ENCODE measurements around the gene IL4R.

The IL4R gene

GRCh38 chr16:27350006-27350405, 36.2 kb downstream of the IL4R start:
- in situ Hi-C loops (cut with HindIII; ENCODE audit: low sequenced_read_pairs), result no loop called here
- TF ChIP-seq, protein P1, sequence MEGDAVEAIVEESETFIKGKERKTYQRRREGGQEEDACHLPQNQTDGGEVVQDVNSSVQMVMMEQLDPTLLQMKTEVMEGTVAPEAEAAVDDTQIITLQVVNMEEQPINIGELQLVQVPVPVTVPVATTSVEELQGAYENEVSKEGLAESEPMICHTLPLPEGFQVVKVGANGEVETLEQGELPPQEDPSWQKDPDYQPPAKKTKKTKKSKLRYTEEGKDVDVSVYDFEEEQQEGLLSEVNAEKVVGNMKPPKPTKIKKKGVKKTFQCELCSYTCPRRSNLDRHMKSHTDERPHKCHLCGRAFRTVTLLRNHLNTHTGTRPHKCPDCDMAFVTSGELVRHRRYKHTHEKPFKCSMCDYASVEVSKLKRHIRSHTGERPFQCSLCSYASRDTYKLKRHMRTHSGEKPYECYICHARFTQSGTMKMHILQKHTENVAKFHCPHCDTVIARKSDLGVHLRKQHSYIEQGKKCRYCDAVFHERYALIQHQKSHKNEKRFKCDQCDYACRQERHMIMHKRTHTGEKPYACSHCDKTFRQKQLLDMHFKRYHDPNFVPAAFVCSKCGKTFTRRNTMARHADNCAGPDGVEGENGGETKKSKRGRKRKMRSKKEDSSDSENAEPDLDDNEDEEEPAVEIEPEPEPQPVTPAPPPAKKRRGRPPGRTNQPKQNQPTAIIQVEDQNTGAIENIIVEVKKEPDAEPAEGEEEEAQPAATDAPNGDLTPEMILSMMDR (IDR thresholded peaks at IDR 0.05; ENCODE audit: low read depth, low read length), result no peak

DNA sequence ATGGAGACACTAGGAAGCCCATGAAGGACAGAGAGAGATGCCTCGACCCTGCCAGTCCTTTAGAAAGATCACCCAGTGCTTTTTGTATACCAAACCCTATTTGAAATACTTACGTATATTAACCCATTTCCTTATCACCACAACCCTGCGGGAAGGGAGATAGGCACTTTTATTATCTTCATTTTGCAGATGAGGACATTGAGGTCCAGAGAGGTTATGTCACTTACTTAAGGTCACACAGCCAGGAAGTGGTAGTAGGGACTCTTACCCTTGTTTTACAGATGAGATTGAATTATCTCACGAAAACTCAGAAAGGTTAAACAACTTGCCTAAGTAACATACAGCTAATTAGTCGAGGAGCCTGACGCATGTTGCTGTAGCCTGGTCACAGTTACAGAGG, 38.2 kb downstream of the IL4R start:
- no peak for DNase-seq (ENCODE audit: low read depth, low spot score)
- in situ Hi-C loops (cut with HindIII; ENCODE audit: low sequenced_read_pairs), result no loop called here
- H3K4me3 ChIP-seq (ENCODE audit: low read depth, low read length), result no peak overlapping the region
- TF ChIP-seq, protein P1 (IDR thresholded peaks at IDR 0.05; ENCODE audit: low read depth, low read length), result no peak

More at GRCh38 chr16:27350006-27350405, 36.2 kb downstream of the IL4R start:
- H3K4me3 ChIP-seq (ENCODE audit: low read depth, low read length), result no peak overlapping the region
- no peak for DNase-seq (ENCODE audit: low read depth, low spot score)

DNA sequence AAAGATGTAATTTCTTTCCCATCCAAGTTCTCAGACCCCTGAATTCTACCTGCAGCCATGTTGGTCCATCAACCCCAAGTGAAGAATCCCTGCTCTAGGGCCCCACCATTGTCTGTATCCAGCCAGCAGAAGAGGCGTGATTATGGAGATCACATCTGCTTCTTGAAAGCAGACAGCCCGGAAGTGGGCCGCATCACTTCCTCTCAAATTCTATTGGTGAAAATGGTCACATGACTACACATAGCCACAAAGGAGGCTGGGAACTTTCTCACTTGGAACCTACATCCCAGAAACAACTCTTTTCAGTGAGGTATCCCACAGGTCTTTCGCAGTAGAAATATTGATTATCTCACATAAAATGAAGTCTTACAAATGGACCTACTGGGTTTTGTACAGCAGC, 40.1 kb downstream of the IL4R start:
- TF ChIP-seq, protein P1 (IDR thresholded peaks at IDR 0.05; ENCODE audit: low read depth, low read length), result no peak
- DNase-seq (ENCODE audit: low read depth, low spot score), result no peak
- no peak overlapping the region for H3K4me3 ChIP-seq (ENCODE audit: low read depth, low read length)
- in situ Hi-C loops (cut with HindIII; ENCODE audit: low sequenced_read_pairs), result no loop called here

DNA sequence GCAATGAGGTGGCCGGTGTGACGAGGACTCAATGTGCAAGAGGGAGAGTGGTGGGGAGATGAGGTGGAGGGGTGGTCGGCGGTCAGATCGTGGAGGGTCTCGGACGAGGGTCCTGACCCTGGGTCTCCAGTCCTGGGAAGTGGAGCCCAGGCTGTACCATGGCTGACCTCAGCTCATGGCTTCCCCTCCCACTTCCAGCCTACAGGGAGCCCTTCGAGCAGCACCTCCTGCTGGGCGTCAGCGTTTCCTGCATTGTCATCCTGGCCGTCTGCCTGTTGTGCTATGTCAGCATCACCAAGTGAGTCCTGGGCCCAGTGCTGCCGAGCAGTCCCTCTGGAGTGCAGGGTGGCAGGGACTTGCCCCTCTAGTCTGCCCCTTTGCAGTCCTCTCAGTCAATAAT, 41.8 kb downstream of the IL4R start:
- no peak overlapping the region for H3K4me3 ChIP-seq (ENCODE audit: low read depth, low read length)
- TF ChIP-seq, protein P1 (IDR thresholded peaks at IDR 0.05; ENCODE audit: low read depth, low read length), result peak; percentile 52
- DNase-seq (ENCODE audit: low read depth, low spot score), result no peak
- in situ Hi-C loops (cut with HindIII; ENCODE audit: low sequenced_read_pairs), result no loop called here

- DNase-seq (ENCODE audit: low read depth, low spot score), result no peak
- TF ChIP-seq, protein P1 (IDR thresholded peaks at IDR 0.05; ENCODE audit: low read depth, low read length), result no peak
- H3K4me3 ChIP-seq (ENCODE audit: low read depth, low read length), result no peak overlapping the region
- in situ Hi-C loops (cut with HindIII; ENCODE audit: low sequenced_read_pairs), result no loop called here
Observed at GRCh38 chr16:27356794-27357193, 43.0 kb downstream of the IL4R start.

DNA sequence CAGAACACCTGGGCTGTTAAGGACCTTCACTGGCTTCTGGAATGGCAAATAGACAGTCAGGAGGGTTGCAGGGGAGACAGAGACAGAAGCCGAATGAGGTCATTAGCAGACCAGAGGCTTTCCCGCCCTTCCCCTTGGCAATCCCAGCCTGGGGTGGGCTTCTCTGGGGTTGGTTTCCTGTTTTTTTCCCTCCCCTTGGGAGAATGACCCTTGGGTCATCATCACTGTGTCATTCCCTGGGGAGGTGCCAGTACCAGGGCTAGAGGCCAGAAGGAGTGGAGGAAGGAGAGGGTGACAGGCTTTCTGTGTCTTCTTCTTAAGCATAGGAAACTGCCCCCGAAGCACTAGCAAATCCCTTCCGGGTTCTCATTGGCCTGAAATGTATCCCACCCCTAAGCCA, 45.3 kb downstream of the IL4R start:
- in situ Hi-C loops (cut with HindIII; ENCODE audit: low sequenced_read_pairs), result no loop called here
- TF ChIP-seq, protein P1 (IDR thresholded peaks at IDR 0.05; ENCODE audit: low read depth, low read length), result no peak
- no peak for DNase-seq (ENCODE audit: low read depth, low spot score)

GRCh38 chr16:27359615-27360014, 45.8 kb downstream of the IL4R start:
- H3K4me3 ChIP-seq (ENCODE audit: low read depth, low read length), result no peak overlapping the region
- TF ChIP-seq, protein P1 (IDR thresholded peaks at IDR 0.05; ENCODE audit: low read depth, low read length), result no peak
- in situ Hi-C loops (cut with HindIII; ENCODE audit: low sequenced_read_pairs), result no loop called here
- no peak for DNase-seq (ENCODE audit: low read depth, low spot score)

More for the DNA sequence above, 45.3 kb downstream of the IL4R start:
- H3K4me3 ChIP-seq (ENCODE audit: low read depth, low read length), result no peak overlapping the region
